Liver (tissue), 9 donors: ENCODE data around the gene NSUN2. TPM values are rescaled to one million over a fixed set of nuclear protein-coding genes. Genes with fewer than 3 reads are reported as not detected.

Source experiments
- DNase-seq: peaks from one replicate; pipeline ENCODE4 v3.0.0-alpha.2; 2017; ENCODE audit warnings: low spot score
- H3K27ac ChIP-seq, 2 donors: one replicate each; pipeline ENCODE4 v1.7.0; 2013; ENCODE audit warnings: inconsistent platforms in 2 of 2, low read length in 2 of 2, control low read depth in 1 of 2, low read depth in 1 of 2, mild to moderate bottlenecking in 1 of 2
- H3K27me3 ChIP-seq, 4 donors: one replicate each; pipeline versions ENCODE4 v1.6.1 to v1.7.0; 2013; ENCODE audit warnings: low read length in 3 of 4, inconsistent platforms in 1 of 4, mild to moderate bottlenecking in 1 of 4, moderate library complexity in 1 of 4; ENCODE audit not compliant: control insufficient read depth in 4 of 4, insufficient read depth in 4 of 4
- H3K36me3 ChIP-seq, 4 donors: one replicate each; pipeline versions ENCODE4 v1.6.1 to v1.7.0; 2013; ENCODE audit warnings: low read length in 3 of 4, mild to moderate bottlenecking in 3 of 4, low read depth in 1 of 4, moderate library complexity in 1 of 4; ENCODE audit not compliant: control insufficient read depth in 4 of 4, insufficient read depth in 3 of 4
- H3K4me1 ChIP-seq, 4 donors: one replicate each; pipeline versions ENCODE4 v1.6.1 to v1.7.0; 2013; ENCODE audit warnings: low read length in 3 of 4, mild to moderate bottlenecking in 3 of 4, moderate library complexity in 1 of 4; ENCODE audit not compliant: control insufficient read depth in 4 of 4, insufficient read depth in 4 of 4
- H3K4me3 ChIP-seq, 3 donors: one replicate each; pipeline versions ENCODE4 v1.6.1 to v1.7.0; 2013; ENCODE audit warnings: low read length in 3 of 3, control low read depth in 1 of 3, low read depth in 1 of 3, mild to moderate bottlenecking in 1 of 3
- H3K9ac ChIP-seq, 2 donors: one replicate each; pipeline ENCODE4 v1.7.0; 2013; ENCODE audit warnings: low read length in 2 of 2, mild to moderate bottlenecking in 2 of 2, moderate library complexity in 2 of 2, control low read depth in 1 of 2, low read depth in 1 of 2
- H3K9me3 ChIP-seq, 4 donors: one replicate each; pipeline versions ENCODE4 v1.6.1 to v1.7.0; 2013; ENCODE audit warnings: low read length in 3 of 4; ENCODE audit not compliant: control insufficient read depth in 4 of 4
- CTCF ChIP-seq: fragments of 150-350 bp; IDR thresholded peaks from 2 replicates; pipeline ENCODE4 v1.5.1; 2017; ENCODE audit warnings: improper control_type of control experiment, low read depth, low read length; ENCODE audit not compliant: missing input control
- FOXA1 ChIP-seq: IDR thresholded peaks from 2 replicates; pipeline ENCODE4 v1.6.1; 2016; ENCODE audit warnings: antibody characterized with exemption
- GABPA ChIP-seq, 2 donors: IDR thresholded peaks in 1 of 2; conservative IDR thresholded peaks in 1 of 2; 2 replicates each; pipeline ENCODE4 v1.6.1; 2016; ENCODE audit warnings: antibody characterized with exemption in 2 of 2, mild to moderate bottlenecking in 1 of 2, moderate library complexity in 1 of 2
- HNF4A ChIP-seq, 2 donors: conservative IDR thresholded peaks; 2 replicates each; pipeline ENCODE4 v1.6.1; 2016; ENCODE audit warnings: antibody characterized with exemption in 2 of 2, mild to moderate bottlenecking in 2 of 2
- HNF4G ChIP-seq: IDR thresholded peaks from 2 replicates; pipeline ENCODE4 v1.6.1; 2016; ENCODE audit warnings: antibody characterized with exemption
- JUND ChIP-seq, 2 donors: IDR thresholded peaks; 2 replicates each; pipeline ENCODE4 v1.6.1; 2016; ENCODE audit warnings: antibody characterized with exemption in 2 of 2
- NR2F2 ChIP-seq: IDR thresholded peaks from 2 replicates; pipeline ENCODE4 v1.6.1; 2016; ENCODE audit warnings: antibody characterized with exemption
- RAD21 ChIP-seq, 2 donors: IDR thresholded peaks; 2 replicates each; pipeline ENCODE4 v1.6.1; 2016; ENCODE audit warnings: antibody characterized with exemption in 2 of 2, mild to moderate bottlenecking in 2 of 2
- RXRA ChIP-seq, 2 donors: IDR thresholded peaks; 2 replicates each; pipeline ENCODE4 v1.6.1; 2017 to 2018; ENCODE audit warnings: antibody characterized with exemption in 2 of 2, mild to moderate bottlenecking in 1 of 2
- YY1 ChIP-seq: IDR thresholded peaks from 2 replicates; pipeline ENCODE4 v1.6.1; 2016; ENCODE audit warnings: antibody characterized with exemption, mild to moderate bottlenecking
- WGBS: extraction: QIAGEN DNeasy Blood & Tissue Kit; methylation state at CpG from one replicate; pipeline ENCODE4 v1.1.7; 2013; 5-methylcytosine and 5-hydroxymethylcytosine counted together
- polyA plus RNA-seq, 2 donors: library from polyadenylated mRNA; stranded (reverse) in 1 of 2; unstranded in 1 of 2; fragments of 200-250 nt in 1 of 2; fragments of >200 nt in 1 of 2; fragmentation: Nextera tagmentation in 1 of 2; extraction: Ambion mirVana in 1 of 2; gene quantifications; one replicate each; pipeline versions ENCODE4 v1.2.1 to v1.2.3, GENCODE V29; 2013 to 2015
- total RNA-seq, 2 donors: library from RNA; depleted of rRNA; stranded (reverse); fragments of >200 nt; gene quantifications; one replicate each; pipeline ENCODE4 v1.2.3, GENCODE V29; 2014
- TF ChIP-seq, protein P1 (sequence below): IDR thresholded peaks from 2 replicates; pipeline ENCODE4 v1.6.1; 2016; ENCODE audit warnings: antibody characterized with exemption
- TF ChIP-seq, protein P2 (sequence below): IDR thresholded peaks from 2 replicates; pipeline ENCODE4 v1.6.1; 2016; ENCODE audit warnings: antibody characterized with exemption
- donor health status: healthy.
- donor health status: healthy.
- donor health status: healthy.
- donor health status: healthy.
- donor health status: healthy.

NSUN2 gene
- total and polyA plus RNA-seq, 4 donors: 26.9 to 52.2 (median 28.1) TPM

DNA sequence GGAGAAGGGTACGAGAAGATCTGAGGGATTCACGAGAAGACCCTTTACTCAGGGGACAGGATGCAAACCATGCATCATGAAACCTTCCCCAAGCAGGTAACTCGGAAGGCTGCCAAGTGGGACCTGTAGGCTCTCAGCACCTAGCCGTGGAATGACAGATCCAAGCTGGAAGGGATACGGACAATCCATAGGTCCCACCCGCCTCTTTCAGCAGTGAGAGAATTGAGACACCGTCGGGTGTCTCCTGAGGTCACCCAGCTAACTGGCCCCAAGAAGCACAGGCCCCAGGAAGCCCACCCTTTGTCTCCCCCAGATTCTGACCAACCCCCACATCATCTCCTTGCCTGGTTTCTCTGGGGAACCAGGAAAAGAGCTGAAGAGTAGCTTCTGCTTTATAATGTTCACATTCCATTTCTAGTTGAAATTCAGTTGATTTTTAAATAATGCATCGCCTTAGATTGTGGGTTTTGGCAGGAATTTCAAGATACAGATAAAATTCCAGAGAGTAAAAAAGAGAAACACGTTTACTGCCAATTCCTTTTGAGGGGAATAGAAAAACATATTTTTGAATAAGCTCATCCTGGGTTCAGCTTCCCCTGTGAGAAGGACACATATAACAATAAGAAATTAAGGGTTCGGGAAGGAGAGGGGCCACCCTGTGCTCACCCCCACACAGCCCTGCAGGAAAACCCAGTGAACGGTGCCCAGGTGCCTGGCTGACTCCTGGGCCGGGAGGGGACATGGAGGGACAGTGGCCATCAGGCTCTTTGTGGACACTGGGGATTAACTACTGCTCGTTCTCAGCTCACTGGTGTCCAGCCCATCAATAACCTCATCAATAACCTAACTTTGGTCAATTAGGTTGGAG lies 51.1 kb downstream of the NSUN2 start:
- 91% methylated on average over 14 of the region's 14 CpGs for WGBS
- TF ChIP-seq HNF4G (no peak), GABPA (IDR thresholded peaks at IDR 0.05 in 1 of 2, conservative IDR thresholded peaks at IDR 0.05 in 1 of 2) (no peak), HNF4A (conservative IDR thresholded peaks at IDR 0.05) (no peak), FOXA1 (no peak), RXRA (IDR thresholded peaks at IDR 0.05) (no peak), RAD21 (IDR thresholded peaks at IDR 0.05) (no peak), JUND (IDR thresholded peaks at IDR 0.05) (no peak), CTCF (no peak)
- TF ChIP-seq, protein P1, sequence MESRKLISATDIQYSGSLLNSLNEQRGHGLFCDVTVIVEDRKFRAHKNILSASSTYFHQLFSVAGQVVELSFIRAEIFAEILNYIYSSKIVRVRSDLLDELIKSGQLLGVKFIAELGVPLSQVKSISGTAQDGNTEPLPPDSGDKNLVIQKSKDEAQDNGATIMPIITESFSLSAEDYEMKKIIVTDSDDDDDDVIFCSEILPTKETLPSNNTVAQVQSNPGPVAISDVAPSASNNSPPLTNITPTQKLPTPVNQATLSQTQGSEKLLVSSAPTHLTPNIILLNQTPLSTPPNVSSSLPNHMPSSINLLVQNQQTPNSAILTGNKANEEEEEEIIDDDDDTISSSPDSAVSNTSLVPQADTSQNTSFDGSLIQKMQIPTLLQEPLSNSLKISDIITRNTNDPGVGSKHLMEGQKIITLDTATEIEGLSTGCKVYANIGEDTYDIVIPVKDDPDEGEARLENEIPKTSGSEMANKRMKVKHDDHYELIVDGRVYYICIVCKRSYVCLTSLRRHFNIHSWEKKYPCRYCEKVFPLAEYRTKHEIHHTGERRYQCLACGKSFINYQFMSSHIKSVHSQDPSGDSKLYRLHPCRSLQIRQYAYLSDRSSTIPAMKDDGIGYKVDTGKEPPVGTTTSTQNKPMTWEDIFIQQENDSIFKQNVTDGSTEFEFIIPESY: no peak
- TF ChIP-seq, protein P2, sequence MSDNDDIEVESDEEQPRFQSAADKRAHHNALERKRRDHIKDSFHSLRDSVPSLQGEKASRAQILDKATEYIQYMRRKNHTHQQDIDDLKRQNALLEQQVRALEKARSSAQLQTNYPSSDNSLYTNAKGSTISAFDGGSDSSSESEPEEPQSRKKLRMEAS: no peak
- no peaks in the 10 kb centered on the region for H3K27me3 ChIP-seq

GRCh38 chr5:6581090-6581489 lies 51.8 kb downstream of the NSUN2 start:
- no peaks in the 10 kb centered on the region for H3K36me3 ChIP-seq
- H3K27me3 ChIP-seq: no peaks in the 10 kb centered on the region
- H3K4me1 ChIP-seq: peaks cover 4 to 32% (median 14%) of the 10 kb centered on the region in 4 donors
- WGBS: 93% methylated on average over 1 of the region's 1 CpG
- no peak overlapping the region for H3K27ac ChIP-seq
- TF ChIP-seq FOXA1 (no peak), RAD21 (IDR thresholded peaks at IDR 0.05) (no peak), RXRA (IDR thresholded peaks at IDR 0.05) (no peak), YY1 (no peak), CTCF (no peak), NR2F2 (no peak)
- TF ChIP-seq, protein P1: no peak
- no peak overlapping the region for H3K4me3 ChIP-seq
- H3K9ac ChIP-seq: no peak overlapping the region
- H3K9me3 ChIP-seq: no peaks in the 10 kb centered on the region
- DNase-seq: no peak

More for the DNA sequence above, 51.1 kb downstream of the NSUN2 start:
- Histone ChIP-seq H3K36me3 (peaks cover 0 to 4% (median 1%) of the 10 kb centered on the region in 4 donors), H3K4me1 (peaks cover 2 to 30% (median 13%) of the 10 kb centered on the region in 4 donors), H3K27ac (no peak overlapping the region), H3K9ac (no peak overlapping the region), H3K9me3 (no peaks in the 10 kb centered on the region), H3K4me3 (no peak overlapping the region)
- DNase-seq: no peak
